Measurements from ENCODE around the gene TXNDC11.
"Not testable (repeated sequence)": the region's sequence is repeated elsewhere in the genome, so short reads cannot be mapped to it uniquely, and the experiment has no call there.

TXNDC11 gene, protein sequence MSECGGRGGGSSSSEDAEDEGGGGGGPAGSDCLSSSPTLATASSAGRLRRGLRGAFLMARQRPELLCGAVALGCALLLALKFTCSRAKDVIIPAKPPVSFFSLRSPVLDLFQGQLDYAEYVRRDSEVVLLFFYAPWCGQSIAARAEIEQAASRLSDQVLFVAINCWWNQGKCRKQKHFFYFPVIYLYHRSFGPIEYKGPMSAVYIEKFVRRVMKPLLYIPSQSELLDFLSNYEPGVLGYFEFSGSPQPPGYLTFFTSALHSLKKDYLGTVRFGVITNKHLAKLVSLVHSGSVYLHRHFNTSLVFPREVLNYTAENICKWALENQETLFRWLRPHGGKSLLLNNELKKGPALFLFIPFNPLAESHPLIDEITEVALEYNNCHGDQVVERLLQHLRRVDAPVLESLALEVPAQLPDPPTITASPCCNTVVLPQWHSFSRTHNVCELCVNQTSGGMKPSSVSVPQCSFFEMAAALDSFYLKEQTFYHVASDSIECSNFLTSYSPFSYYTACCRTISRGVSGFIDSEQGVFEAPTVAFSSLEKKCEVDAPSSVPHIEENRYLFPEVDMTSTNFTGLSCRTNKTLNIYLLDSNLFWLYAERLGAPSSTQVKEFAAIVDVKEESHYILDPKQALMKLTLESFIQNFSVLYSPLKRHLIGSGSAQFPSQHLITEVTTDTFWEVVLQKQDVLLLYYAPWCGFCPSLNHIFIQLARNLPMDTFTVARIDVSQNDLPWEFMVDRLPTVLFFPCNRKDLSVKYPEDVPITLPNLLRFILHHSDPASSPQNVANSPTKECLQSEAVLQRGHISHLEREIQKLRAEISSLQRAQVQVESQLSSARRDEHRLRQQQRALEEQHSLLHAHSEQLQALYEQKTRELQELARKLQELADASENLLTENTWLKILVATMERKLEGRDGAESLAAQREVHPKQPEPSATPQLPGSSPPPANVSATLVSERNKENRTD

DNA sequence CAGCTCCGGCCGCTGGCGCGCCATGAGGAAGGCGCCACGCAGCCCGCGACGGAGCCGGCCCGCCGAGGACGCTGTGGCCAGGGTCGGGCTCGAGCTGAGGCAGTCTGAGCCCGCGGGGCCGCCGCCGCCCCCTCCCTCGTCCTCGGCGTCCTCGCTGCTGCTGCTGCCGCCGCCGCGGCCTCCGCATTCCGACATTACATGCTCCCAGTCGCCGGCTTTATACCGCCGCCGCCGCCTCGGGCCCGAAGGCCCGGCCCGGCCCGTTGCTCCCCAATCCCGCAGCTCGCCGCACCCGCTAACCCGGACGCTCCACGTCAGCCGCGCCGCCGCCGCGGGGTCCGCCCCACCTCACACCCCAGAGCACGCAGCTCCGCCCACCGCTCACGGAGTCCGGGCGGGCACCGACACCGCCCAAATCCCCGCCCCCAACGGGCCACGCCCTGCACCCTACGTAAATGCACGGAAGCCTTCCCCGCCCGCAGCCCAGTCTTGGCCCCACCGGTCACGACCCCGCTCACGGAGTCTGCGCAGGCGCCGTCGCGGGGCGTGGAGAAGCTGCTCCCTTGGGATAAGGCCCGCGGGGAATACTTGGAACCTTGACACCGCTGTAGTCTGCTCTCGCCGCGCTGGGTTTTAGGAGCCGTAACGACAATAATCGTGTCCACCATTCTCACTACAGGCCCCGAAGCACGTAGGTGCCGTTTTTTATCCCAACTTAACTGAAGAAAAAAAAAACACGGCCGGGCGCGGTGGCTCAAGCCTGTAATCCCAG, at the start of gene TXNDC11:
TXNDC11 (minus strand) TSS at position 322 of the 772 bp plus-strand sequence; CDS start at position 195, 127 bp downstream.
- DNase-seq, result peak; percentile 55

- no peak for DNase-seq
These were observed 48.6 kb upstream of the TXNDC11 start for GRCh38 chr16:11791144-11791828.

GRCh38 chr16:11788914-11789313, 46.3 kb upstream of the TXNDC11 start:
- no peak for DNase-seq

GRCh38 chr16:11784980-11785599, 42.4 kb upstream of the TXNDC11 start:
- not testable (repeated sequence) for DNase-seq

DNA sequence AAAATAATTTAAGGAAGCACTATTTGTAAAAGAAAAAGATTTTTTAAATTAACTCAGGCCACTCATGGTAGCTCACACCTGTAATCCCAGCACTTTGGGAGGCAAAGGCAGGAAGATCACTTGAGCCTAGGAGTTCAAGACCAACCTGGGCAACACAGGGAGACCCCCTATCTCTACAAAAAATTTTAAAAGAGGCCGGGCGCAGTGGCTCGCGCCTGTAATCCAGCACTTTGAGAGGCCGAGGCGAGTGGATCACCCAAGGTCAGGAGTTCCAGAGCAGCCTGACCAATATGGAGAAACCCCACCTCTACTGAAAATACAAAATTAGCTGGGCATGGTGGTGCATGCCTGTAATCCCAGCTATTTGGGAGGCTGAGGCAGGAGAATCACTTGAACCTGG, 41.7 kb upstream of the TXNDC11 start:
- DNase-seq, result not testable (repeated sequence)

DNA sequence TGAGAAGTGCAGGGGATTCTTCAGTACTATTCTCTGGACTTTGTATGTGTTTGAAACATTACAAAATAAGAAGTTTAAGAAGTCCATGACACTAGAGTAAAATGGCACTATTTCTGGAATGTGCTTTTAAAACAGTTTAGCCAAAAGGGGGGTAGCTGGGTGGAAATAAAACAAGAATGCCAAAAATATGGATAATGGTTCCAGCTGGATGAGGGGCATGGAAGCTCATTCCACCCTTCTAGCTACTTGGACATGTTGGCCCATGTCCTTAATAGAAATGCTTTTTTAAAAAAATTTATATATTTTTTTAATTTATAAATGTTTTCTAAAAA, 41.3 kb upstream of the TXNDC11 start:
- no peak for DNase-seq

GRCh38 chr16:11783319-11784037, 40.8 kb upstream of the TXNDC11 start:
- DNase-seq, result no peak

DNA sequence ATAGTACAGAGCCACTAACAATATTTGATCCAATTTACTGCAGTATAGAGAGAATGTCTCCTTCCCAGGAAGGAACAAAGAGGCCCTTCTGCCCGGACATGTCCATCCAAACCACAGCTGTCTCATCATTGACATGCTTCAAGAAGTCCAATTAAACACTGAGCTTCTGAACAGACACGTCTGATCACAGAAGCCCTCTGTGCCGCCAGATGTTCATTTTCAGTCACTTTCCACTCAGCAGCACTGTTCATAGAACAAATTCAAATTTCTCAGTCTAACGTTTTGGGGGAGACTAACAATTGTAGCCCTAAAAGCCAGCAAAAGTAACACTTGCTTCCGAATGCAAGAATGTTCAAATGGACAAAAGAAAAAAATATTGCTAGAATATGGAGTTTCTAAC, 39.1 kb upstream of the TXNDC11 start:
- DNase-seq, result no peak

- no peak for DNase-seq
These were observed 38.5 kb upstream of the TXNDC11 start for GRCh38 chr16:11780991-11781680.

DNA sequence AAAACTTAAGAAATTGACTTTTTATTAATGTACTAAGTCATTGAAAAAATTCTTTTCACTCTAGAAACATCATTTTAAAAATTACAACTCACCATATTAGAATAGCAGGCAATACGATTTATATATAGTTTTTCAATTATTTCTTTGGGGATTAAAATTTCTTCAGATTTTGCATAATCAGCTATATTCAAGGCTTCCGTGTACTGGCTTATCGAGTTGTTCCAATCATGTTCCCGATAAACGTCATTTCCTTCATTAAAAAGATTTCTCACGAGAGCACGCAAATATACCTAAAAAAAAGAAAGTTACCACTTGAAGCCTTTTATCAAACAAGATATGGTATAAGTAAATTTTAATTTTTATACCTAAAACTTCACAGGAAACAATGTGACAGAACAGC, 36.4 kb upstream of the TXNDC11 start:
- DNase-seq, result no peak

GRCh38 chr16:11774065-11774626, 31.5 kb upstream of the TXNDC11 start:
- no peak for DNase-seq

GRCh38 chr16:11768849-11769248, 26.2 kb upstream of the TXNDC11 start:
- DNase-seq, result no peak

DNA sequence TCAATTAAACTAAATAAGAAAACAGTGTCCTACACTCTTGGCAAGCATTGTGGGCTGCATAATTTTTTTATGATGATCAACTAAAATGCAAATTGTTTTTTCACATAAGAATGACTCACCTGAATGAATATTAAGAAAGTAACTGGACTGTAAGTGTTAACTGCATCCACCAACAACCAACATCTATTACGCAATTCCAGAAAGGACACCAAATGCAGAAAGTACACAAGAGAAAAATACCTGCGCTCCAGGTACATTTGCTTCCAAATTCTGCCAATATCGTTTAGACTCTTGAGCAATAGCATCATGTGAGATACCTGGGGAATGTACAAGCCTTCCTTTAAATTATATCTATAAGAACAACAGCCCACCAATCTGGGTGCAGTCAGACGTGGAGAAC, 19.8 kb upstream of the TXNDC11 start:
- DNase-seq, result no peak

GRCh38 chr16:11759997-11760396, 17.3 kb upstream of the TXNDC11 start:
- no peak for DNase-seq

GRCh38 chr16:11759163-11759834, 16.6 kb upstream of the TXNDC11 start:
- DNase-seq, result no peak

- DNase-seq, result no peak
These were observed 15.3 kb upstream of the TXNDC11 start for GRCh38 chr16:11757671-11758545.

DNA sequence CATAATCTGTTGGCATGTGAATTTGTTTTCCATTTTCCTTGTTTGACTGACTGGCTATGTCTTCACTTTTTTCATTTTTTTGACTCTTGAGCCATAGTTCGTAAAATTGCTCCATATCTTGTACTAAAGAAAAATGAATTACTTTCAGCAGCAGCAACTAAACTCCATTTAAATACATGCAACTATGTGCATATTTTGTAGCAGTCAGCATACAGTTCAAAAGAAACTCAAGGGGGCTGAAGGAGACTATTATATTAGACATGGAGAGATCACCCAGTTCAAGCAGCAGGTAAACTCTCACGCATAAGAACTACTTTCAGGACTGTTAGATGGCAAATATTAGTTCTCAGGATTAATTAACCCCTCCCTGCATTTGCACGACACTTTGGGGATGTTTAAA, 13.6 kb upstream of the TXNDC11 start:
- no peak for DNase-seq

DNA sequence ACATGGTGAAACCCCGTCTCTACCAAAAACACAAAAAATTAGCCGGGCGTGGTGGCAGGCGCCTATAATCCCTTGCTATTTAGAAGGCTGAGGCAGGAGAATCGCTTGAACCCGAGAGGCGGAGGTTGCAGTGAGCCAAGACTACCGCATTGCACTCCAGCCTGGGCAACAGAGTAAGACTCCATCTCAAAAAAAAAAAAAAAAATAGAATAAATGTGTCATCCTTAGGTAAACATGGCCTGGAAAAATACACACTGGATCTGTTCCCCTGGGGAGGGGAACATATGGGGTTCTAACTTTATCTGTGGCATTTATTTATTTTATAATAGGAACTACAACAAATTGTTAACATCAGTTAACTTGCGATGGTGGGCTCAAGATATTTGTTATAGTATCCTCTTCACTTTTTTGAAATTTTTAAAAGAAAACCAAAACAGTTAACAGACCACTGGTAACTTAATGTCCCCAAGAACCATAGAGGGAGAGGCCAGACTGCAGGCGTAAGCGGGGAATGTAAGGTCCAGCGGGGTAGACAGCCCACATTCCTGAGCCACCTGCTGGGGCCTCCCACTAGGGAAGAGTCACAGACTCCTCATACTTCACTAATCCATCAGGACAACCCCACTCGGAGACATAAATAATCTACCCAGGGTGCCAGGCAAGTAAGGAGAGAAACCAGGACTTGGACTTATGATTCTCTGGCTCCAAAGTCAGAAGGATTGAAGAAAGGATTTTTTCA, 12.5 kb upstream of the TXNDC11 start:
- no peak for DNase-seq

All from NCI-H2081 treated with DMSO at 0.1 percent for 48 hours (cell line).